Stimulated activated naive B cell treated with anti-CD40 and anti-IgM and Interleukin-4, amounts not matched to agents 10 μg/mL and 1 μg/mL and 100 μg/mL, for 72 hours (primary cell): ENCODE results near the gene LRRC9.
"Not testable (repeated sequence)": the region's sequence is repeated elsewhere in the genome, so short reads cannot be mapped to it uniquely, and the experiment has no call there.

Source experiments
- ATAC-seq, 2 donors: fragments of 150-1000 bp; cut with Tn5 transposase; replicated peaks; 2 replicates each; pipeline ENCODE4 v1.10.0; 2021; ENCODE audit warnings: moderate library complexity in 1 of 2
- DNase-seq: peaks from one replicate; pipeline ENCODE4 v3.0.0; 2021
- H3K27ac Mint-ChIP-seq: one replicate; pipeline ENCODE4 v1.8.0; 2022; ENCODE audit warnings: mild to moderate bottlenecking, mixed read lengths
- H3K27me3 Mint-ChIP-seq, 2 donors: one replicate each; pipeline ENCODE4 v1.8.0; 2022; ENCODE audit warnings: mixed read lengths in 2 of 2
- H3K36me3 Mint-ChIP-seq, 2 donors: one replicate each; pipeline ENCODE4 v1.8.0; 2022; ENCODE audit warnings: mixed read lengths in 2 of 2, mild to moderate bottlenecking in 1 of 2
- H3K4me1 Mint-ChIP-seq, 2 donors: one replicate each; pipeline ENCODE4 v1.8.0; 2022; ENCODE audit warnings: mixed read lengths in 2 of 2, mild to moderate bottlenecking in 1 of 2
- H3K4me3 Mint-ChIP-seq, 2 donors: one replicate each; pipeline ENCODE4 v1.8.0; 2022; ENCODE audit warnings: mild to moderate bottlenecking in 2 of 2, mixed read lengths in 2 of 2, moderate library complexity in 1 of 2
- H3K9me3 Mint-ChIP-seq, 2 donors: one replicate each; pipeline ENCODE4 v1.8.0; 2022; ENCODE audit warnings: mixed read lengths in 2 of 2, mild to moderate bottlenecking in 1 of 2

Gene LRRC9

DNA sequence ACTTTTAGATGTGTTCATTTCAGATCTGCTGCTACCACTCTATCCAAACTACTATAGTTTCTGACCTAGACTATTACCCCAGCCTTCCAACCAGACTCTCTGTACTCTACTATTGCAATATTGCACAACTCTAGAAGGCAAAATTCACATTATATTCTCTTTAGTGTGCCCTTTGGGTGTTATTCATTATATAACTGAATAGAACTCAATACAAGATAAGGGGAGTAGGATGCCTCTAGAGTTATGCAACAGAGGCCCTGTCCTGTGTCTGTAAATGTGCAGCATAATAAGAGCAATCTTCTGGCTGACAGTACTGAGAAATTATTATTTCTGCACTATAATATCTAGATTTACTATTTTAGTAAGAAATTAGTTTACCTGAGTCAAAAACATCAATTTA, 63.1 kb downstream of the LRRC9 start:
- no peak overlapping the region for H3K27ac Mint-ChIP-seq
- H3K4me1 Mint-ChIP-seq: peaks cover 0 to 3% of the 10 kb centered on the region in 2 donors
- peaks cover 0 to 4% of the 10 kb centered on the region in 2 donors for H3K27me3 Mint-ChIP-seq
- ATAC-seq (no peak), DNase-seq (no peak)
- H3K4me3 Mint-ChIP-seq: no peak overlapping the region
- peaks cover 0 to 2% of the 10 kb centered on the region in 2 donors for H3K9me3 Mint-ChIP-seq
- H3K36me3 Mint-ChIP-seq: no peaks in the 10 kb centered on the region

- H3K4me1 Mint-ChIP-seq: peaks cover 0 to 3% of the 10 kb centered on the region in 2 donors
- H3K27ac Mint-ChIP-seq: no peak overlapping the region
- H3K27me3 Mint-ChIP-seq: peaks cover 6 to 16% of the 10 kb centered on the region in 2 donors
- peaks cover 0 to 2% of the 10 kb centered on the region in 2 donors for H3K9me3 Mint-ChIP-seq
- H3K4me3 Mint-ChIP-seq: no peak overlapping the region
- ATAC-seq (peak; percentile 73 to 78), DNase-seq (no peak)
- H3K36me3 Mint-ChIP-seq: no peaks in the 10 kb centered on the region
Observed at GRCh38 chr14:59986556-59987059, 66.7 kb downstream of the LRRC9 start.

- no peak for DNase-seq
- no peak overlapping the region for H3K27ac Mint-ChIP-seq
- H3K4me1 Mint-ChIP-seq: no peaks in the 10 kb centered on the region
- peaks cover 5 to 9% of the 10 kb centered on the region in 2 donors for H3K27me3 Mint-ChIP-seq
- no peak overlapping the region for H3K4me3 Mint-ChIP-seq
- peaks cover 0 to 2% of the 10 kb centered on the region in 2 donors for H3K9me3 Mint-ChIP-seq
- ATAC-seq: no peak
- H3K36me3 Mint-ChIP-seq: peaks cover 0 to 1% of the 10 kb centered on the region in 2 donors
Observed at GRCh38 chr14:59997449-59997848, 77.5 kb downstream of the LRRC9 start.

DNA sequence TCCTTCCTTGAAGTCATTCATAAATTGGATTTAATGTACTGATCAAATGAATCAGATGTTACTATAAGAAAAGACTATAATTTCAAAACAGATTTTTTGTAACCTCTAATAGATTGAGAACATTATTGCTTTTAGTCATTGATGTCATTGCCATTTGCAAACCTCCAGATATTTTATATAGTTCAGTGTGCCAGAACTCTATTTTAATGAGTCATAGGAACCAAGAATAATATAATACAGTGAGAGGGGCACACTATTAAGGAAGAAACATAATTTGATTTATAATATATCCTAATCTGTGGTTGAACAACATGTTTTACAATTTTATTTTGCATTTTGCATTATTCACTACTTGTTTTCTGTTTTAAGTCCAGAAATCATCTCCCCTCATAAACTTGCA, 78.0 kb downstream of the LRRC9 start:
- ATAC-seq (no peak), DNase-seq (no peak)
- no peak overlapping the region for H3K4me3 Mint-ChIP-seq
- H3K4me1 Mint-ChIP-seq: no peaks in the 10 kb centered on the region
- H3K9me3 Mint-ChIP-seq: peaks cover 0 to 2% of the 10 kb centered on the region in 2 donors
- no peak overlapping the region for H3K27ac Mint-ChIP-seq
- H3K27me3 Mint-ChIP-seq: peaks cover 5 to 8% of the 10 kb centered on the region in 2 donors
- H3K36me3 Mint-ChIP-seq: peaks cover 0 to 1% of the 10 kb centered on the region in 2 donors

DNA sequence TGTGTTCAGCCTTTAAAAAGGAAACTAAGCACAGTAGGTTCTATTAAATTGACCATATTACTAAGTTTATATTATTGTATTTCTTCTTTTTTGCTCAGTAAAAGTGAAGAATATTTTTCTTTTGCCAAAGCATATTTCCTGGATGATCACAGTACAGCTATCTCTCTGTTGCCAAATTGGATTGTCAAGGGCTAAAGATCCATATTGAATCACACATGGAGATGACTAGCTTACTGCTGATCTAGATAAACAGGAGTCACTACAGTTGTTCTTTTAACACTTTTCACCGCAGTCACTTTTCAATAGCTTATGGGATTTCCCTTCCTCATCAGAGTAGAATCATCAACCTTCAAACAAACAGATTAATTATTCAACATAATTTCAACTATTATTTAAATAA, 78.6 kb downstream of the LRRC9 start:
- Mint-ChIP-seq H3K27me3 (peaks cover 5 to 8% of the 10 kb centered on the region in 2 donors), H3K36me3 (peaks cover 0 to 1% of the 10 kb centered on the region in 2 donors), H3K9me3 (peaks cover 0 to 2% of the 10 kb centered on the region in 2 donors), H3K4me1 (no peaks in the 10 kb centered on the region), H3K27ac (no peak overlapping the region), H3K4me3 (no peak overlapping the region)
- ATAC-seq (no peak), DNase-seq (no peak)

- Mint-ChIP-seq H3K27ac (no peak overlapping the region), H3K4me1 (no peaks in the 10 kb centered on the region), H3K27me3 (peaks cover 0 to 16% of the 10 kb centered on the region in 2 donors), H3K36me3 (peaks cover 0 to 1% of the 10 kb centered on the region in 2 donors), H3K4me3 (no peak overlapping the region), H3K9me3 (no peaks in the 10 kb centered on the region)
- ATAC-seq (no peak), DNase-seq (no peak)
Observed at GRCh38 chr14:60002819-60003492, 83.0 kb downstream of the LRRC9 start.

DNA sequence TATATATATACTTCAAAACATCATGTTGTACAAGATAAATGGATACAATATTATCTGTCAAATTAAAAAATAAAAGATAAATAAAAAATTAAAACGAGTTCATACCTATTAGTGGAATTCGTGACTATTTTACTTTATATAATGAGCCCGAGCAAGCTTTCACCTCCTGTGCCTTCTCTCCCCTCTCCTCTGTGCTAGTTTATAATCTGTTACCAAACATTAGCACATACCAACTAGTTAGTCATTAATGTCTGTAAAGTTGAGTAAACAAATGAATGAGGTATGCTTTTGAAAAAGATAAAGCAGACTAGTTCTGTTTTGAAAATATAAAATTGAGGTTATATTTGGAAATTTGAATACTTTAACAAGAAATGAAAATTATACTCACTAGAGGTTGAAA, 84.0 kb downstream of the LRRC9 start:
- H3K36me3 Mint-ChIP-seq: peaks cover 0 to 1% of the 10 kb centered on the region in 2 donors
- no peak overlapping the region for H3K27ac Mint-ChIP-seq
- no peak for ATAC-seq
- no peaks in the 10 kb centered on the region for H3K9me3 Mint-ChIP-seq
- H3K4me3 Mint-ChIP-seq: no peak overlapping the region
- peaks cover 0 to 17% of the 10 kb centered on the region in 2 donors for H3K27me3 Mint-ChIP-seq
- no peak for DNase-seq
- no peaks in the 10 kb centered on the region for H3K4me1 Mint-ChIP-seq

DNA sequence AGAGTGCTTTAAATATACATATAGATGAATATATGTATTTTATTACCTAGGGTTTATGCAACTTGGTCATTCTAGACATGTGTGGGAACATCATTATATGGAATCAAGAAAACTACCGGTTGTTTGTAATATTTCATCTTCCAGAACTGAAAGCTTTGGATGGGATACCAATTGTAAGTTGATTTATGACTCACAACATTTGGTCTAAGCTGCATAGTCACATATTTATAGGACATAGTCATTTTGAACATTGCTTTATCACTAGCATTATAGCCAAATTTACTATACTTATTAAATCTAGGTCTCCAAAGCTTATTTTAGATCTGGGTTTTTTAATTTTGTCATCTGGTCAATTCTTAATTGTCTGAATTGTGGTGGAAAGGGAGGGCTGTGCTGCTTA, 88.1 kb downstream of the LRRC9 start:
- Mint-ChIP-seq H3K4me3 (no peak overlapping the region), H3K4me1 (no peaks in the 10 kb centered on the region), H3K36me3 (peaks cover 6% of the 10 kb centered on the region in 2 donors), H3K27me3 (peaks cover 8 to 17% of the 10 kb centered on the region in 2 donors), H3K27ac (no peak overlapping the region), H3K9me3 (peaks cover 8 to 9% of the 10 kb centered on the region in 2 donors)
- DNase-seq: no peak
- ATAC-seq: no peak

- not testable (repeated sequence) for DNase-seq, H3K4me1 Mint-ChIP-seq, ATAC-seq, H3K4me3 Mint-ChIP-seq, H3K36me3 Mint-ChIP-seq, H3K27ac Mint-ChIP-seq
- Mint-ChIP-seq H3K27me3 (peaks cover 17 to 19% of the 10 kb centered on the region in 2 donors), H3K9me3 (peaks cover 8 to 17% of the 10 kb centered on the region in 2 donors)
Observed at GRCh38 chr14:60010263-60010662, 90.3 kb downstream of the LRRC9 start.

- no peak for ATAC-seq
Observed at GRCh38 chr14:60014402-60014801, 94.5 kb downstream of the LRRC9 start.

GRCh38 chr14:60021619-60022018, 101.7 kb downstream of the LRRC9 start:
- no peaks in the 10 kb centered on the region for H3K36me3 Mint-ChIP-seq

More at GRCh38 chr14:60014402-60014801, 94.5 kb downstream of the LRRC9 start:
- Mint-ChIP-seq H3K4me1 (no peaks in the 10 kb centered on the region), H3K9me3 (peaks cover 8 to 16% of the 10 kb centered on the region in 2 donors), H3K27me3 (peaks cover 10 to 28% of the 10 kb centered on the region in 2 donors), H3K27ac (no peak overlapping the region), H3K36me3 (peaks cover 6% of the 10 kb centered on the region in 2 donors), H3K4me3 (no peak overlapping the region)
- DNase-seq: no peak

GRCh38 chr14:60025571-60025970, 105.6 kb downstream of the LRRC9 start:
- Mint-ChIP-seq H3K27me3 (peaks cover 7 to 20% of the 10 kb centered on the region in 2 donors), H3K36me3 (no peaks in the 10 kb centered on the region), H3K4me3 (no peak overlapping the region), H3K4me1 (no peaks in the 10 kb centered on the region), H3K9me3 (peaks cover 0 to 2% of the 10 kb centered on the region in 2 donors), H3K27ac (no peak overlapping the region)
- DNase-seq (no peak), ATAC-seq (no peak)

More at GRCh38 chr14:60021619-60022018, 101.7 kb downstream of the LRRC9 start:
- Mint-ChIP-seq H3K4me1 (no peaks in the 10 kb centered on the region), H3K27me3 (peaks cover 19 to 20% of the 10 kb centered on the region in 2 donors), H3K9me3 (peaks cover 0 to 2% of the 10 kb centered on the region in 2 donors), H3K4me3 (no peak overlapping the region), H3K27ac (no peak overlapping the region)
- ATAC-seq: no peak
- no peak for DNase-seq

- DNase-seq (no peak), ATAC-seq (no peak)
- H3K27ac Mint-ChIP-seq: no peak overlapping the region
- H3K4me3 Mint-ChIP-seq: no peak overlapping the region
- peaks cover 3 to 4% of the 10 kb centered on the region in 2 donors for H3K9me3 Mint-ChIP-seq
- H3K4me1 Mint-ChIP-seq: no peaks in the 10 kb centered on the region
- no peaks in the 10 kb centered on the region for H3K36me3 Mint-ChIP-seq
- peaks cover 16 to 30% of the 10 kb centered on the region in 2 donors for H3K27me3 Mint-ChIP-seq
Observed at GRCh38 chr14:60035177-60035576, 115.2 kb downstream of the LRRC9 start.

DNA sequence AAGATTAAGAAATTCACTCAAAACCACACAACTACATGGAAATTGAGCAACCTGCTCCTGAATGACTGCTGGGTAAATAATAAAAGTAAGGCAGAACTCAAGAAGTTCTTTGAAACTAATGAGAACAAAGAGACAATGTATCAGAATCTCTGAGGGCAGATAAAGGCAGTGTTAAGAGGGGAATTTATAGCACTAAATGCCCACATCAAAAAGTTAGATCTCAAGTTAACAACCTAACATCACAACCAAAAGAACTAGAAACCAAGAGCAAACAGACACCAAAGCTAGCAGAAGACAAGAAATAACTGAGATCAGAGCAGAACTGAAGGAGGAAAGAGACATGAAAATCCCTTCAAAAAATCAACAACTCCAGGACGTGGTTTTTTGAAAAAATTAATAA, 128.0 kb downstream of the LRRC9 start:
- peaks cover 30 to 57% of the 10 kb centered on the region in 2 donors for H3K27me3 Mint-ChIP-seq
- ATAC-seq, H3K27ac Mint-ChIP-seq, DNase-seq, H3K4me1 Mint-ChIP-seq, H3K9me3 Mint-ChIP-seq, H3K36me3 Mint-ChIP-seq, H3K4me3 Mint-ChIP-seq: not testable (repeated sequence)

DNA sequence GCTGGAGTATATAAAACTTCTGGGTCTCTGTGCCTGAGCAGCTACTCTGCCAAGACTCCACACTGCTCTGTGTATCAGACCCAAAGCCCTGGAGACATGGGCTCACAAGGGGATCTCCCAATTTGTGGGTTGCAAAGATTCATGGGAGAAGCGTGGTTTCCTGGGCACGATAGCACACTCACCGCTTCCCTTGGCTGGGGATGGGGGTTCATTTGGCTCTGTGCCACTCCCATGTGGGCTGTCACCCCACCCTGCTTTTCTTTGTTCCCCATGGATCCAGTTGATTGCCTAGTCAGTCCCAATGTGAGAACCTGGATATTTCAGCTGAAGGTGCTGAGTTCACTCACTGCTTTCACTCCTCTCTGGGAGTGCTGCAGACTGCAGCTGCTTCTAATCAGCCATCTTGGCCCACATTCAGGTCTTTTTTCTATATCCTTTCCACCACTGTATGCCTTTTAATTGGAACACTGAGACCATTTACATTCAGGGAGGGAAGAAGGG, 131.8 kb downstream of the LRRC9 start:
- peaks cover 8% of the 10 kb centered on the region in 2 donors for H3K4me1 Mint-ChIP-seq
- no peak overlapping the region for H3K4me3 Mint-ChIP-seq
- no peaks in the 10 kb centered on the region for H3K36me3 Mint-ChIP-seq
- H3K27ac Mint-ChIP-seq: no peak overlapping the region
- DNase-seq: no peak
- no peaks in the 10 kb centered on the region for H3K9me3 Mint-ChIP-seq
- peaks cover 20% of the 10 kb centered on the region in 2 donors for H3K27me3 Mint-ChIP-seq
- ATAC-seq: peak; percentile 49 to 66
